Tongue (tissue), 2 donors: ENCODE results near the gene FN3K. TPM values are rescaled to one million over a fixed set of nuclear protein-coding genes. Genes with fewer than 3 reads are reported as not detected.

Source experiments
- DNase-seq: peaks from one replicate; pipeline ENCODE4 v3.0.0-alpha.2; 2015
- total RNA-seq: library from RNA; depleted of rRNA; stranded (reverse); fragments of >200 nt; gene quantifications from one replicate; pipeline ENCODE4 v1.2.3, GENCODE V29; 2014

The FN3K gene
- 8.4 TPM for total RNA-seq

GRCh38 chr17:82734987-82735866, at the start of gene FN3K:
Gene FN3K, plus strand, starts transcription at chr17:82735615. Its CDS starts 22 bp downstream, at chr17:82735637.
- DNase-seq: peak; percentile 81

- DNase-seq: no peak
Observed at GRCh38 chr17:82686366-82687324, 48.8 kb upstream of the FN3K start.

- DNase-seq: no peak
Observed at GRCh38 chr17:82687375-82687861, 48.0 kb upstream of the FN3K start.

- DNase-seq: no peak
Observed at GRCh38 chr17:82687871-82688270, 47.5 kb upstream of the FN3K start.

GRCh38 chr17:82689077-82689476, 46.3 kb upstream of the FN3K start:
- DNase-seq: no peak

- DNase-seq: no peak
Observed at GRCh38 chr17:82690786-82691489, 44.5 kb upstream of the FN3K start.

GRCh38 chr17:82691714-82692113, 43.7 kb upstream of the FN3K start:
- no peak for DNase-seq

- no peak for DNase-seq
Observed at GRCh38 chr17:82692268-82692667, 43.1 kb upstream of the FN3K start.

GRCh38 chr17:82693168-82693867, 42.1 kb upstream of the FN3K start:
- DNase-seq: no peak

- no peak for DNase-seq
Observed at GRCh38 chr17:82694647-82695046, 40.8 kb upstream of the FN3K start.

- DNase-seq: no peak
Observed at GRCh38 chr17:82696259-82696658, 39.2 kb upstream of the FN3K start.

GRCh38 chr17:82696916-82697807, 38.3 kb upstream of the FN3K start:
- no peak for DNase-seq

- no peak for DNase-seq
Observed at GRCh38 chr17:82697808-82698064, 37.7 kb upstream of the FN3K start.

GRCh38 chr17:82698065-82698973, 37.1 kb upstream of the FN3K start, which contains the start of gene RAB40B:
Gene RAB40B, minus strand, starts transcription at chr17:82698698. Its CDS starts 102 bp downstream, at chr17:82698596.
- DNase-seq: peak; percentile 99

GRCh38 chr17:82698974-82699442, 36.4 kb upstream of the FN3K start:
- DNase-seq: no peak

- DNase-seq: no peak
Observed at GRCh38 chr17:82699551-82699950, 35.9 kb upstream of the FN3K start.

- DNase-seq: peak; percentile 59
Observed at GRCh38 chr17:82702231-82702927, 33.0 kb upstream of the FN3K start.

GRCh38 chr17:82703036-82703745, 32.2 kb upstream of the FN3K start:
- DNase-seq: no peak
